HepG2 (cell line): ENCODE measurements around the gene UPB1. TPM values are rescaled to one million over a fixed set of nuclear protein-coding genes. Genes with fewer than 3 reads are reported as not detected.
A peak's percentile ranks its signal among the peaks of the same experiment; 100 is the strongest.

ENCODE experiments used
- ARNT2 ChIP-seq: sonication (generic); formaldehyde crosslinking; IDR thresholded peaks from 2 replicates; pipeline ENCODE4 v1.8.0; 2022; ENCODE audit warnings: mild to moderate bottlenecking, low read depth, missing genetic modification reagents, moderate library complexity
- ATAD3A ChIP-seq: sonication (generic); formaldehyde crosslinking; IDR thresholded peaks from 2 replicates; pipeline ENCODE4 v1.4.0; 2020; ENCODE audit warnings: missing genetic modification reagents
- BRF2 ChIP-seq: sonication (generic); formaldehyde crosslinking; IDR thresholded peaks from 2 replicates; pipeline ENCODE4 v1.8.1; 2022; ENCODE audit warnings: mild to moderate bottlenecking, missing genetic modification reagents
- CEBPG ChIP-seq: IDR thresholded peaks from 2 replicates; pipeline ENCODE4 v1.6.1; 2016
- CREB1 ChIP-seq, 2 experiments: fragments of 450-650 bp in 1 of 2; IDR thresholded peaks; 2 replicates each; pipeline ENCODE4 v1.6.1; 2016 to 2017; ENCODE audit warnings: control low read depth in 1 of 2, mild to moderate bottlenecking in 1 of 2, missing compliant biosample characterization in 1 of 2, missing genetic modification characterization in 1 of 2
- E2F2 ChIP-seq: sonication (generic); formaldehyde crosslinking; IDR thresholded peaks from 2 replicates; pipeline ENCODE4 v1.4.0; 2020; ENCODE audit warnings: missing genetic modification reagents, borderline replicate concordance
- HNRNPH1 ChIP-seq: fragments of 200-400 bp; formaldehyde crosslinking; optimal IDR thresholded peaks from 2 replicates; pipeline ENCODE3; 2017; ENCODE audit warnings: mild to moderate bottlenecking, low read depth, low read length
- JARID2 ChIP-seq: sonication (generic); formaldehyde crosslinking; IDR thresholded peaks from 2 replicates; pipeline ENCODE4 v1.8.1; 2023; ENCODE audit warnings: missing genetic modification reagents, inconsistent platforms; ENCODE audit not compliant: insufficient replicate concordance
- NCOA2 ChIP-seq: sonication (generic); formaldehyde crosslinking; IDR thresholded peaks from 2 replicates; pipeline ENCODE4 v1.8.0; 2022; ENCODE audit warnings: inconsistent platforms
- NFE2 ChIP-seq: sonication (generic); formaldehyde crosslinking; IDR thresholded peaks from 2 replicates; pipeline ENCODE4 v1.4.0; 2020; ENCODE audit warnings: missing genetic modification reagents
- RBM39 ChIP-seq: fragments of 200-400 bp; formaldehyde crosslinking; IDR thresholded peaks from one replicate; pipeline ENCODE4 v1.6.1; 2018; ENCODE audit warnings: antibody characterized with exemption, mild to moderate bottlenecking, low read depth, low read length; ENCODE audit not compliant: poor library complexity, severe bottlenecking
- TP53 ChIP-seq: sonication (generic); formaldehyde crosslinking; conservative IDR thresholded peaks from 2 replicates; pipeline ENCODE4 v1.4.0; 2020; ENCODE audit warnings: missing genetic modification reagents
- ZNF101 ChIP-seq: sonication (generic); formaldehyde crosslinking; IDR thresholded peaks from 2 replicates; pipeline ENCODE4 v1.4.0; 2020; ENCODE audit warnings: mild to moderate bottlenecking, low read depth, missing genetic modification reagents, borderline replicate concordance
- ZNF138 ChIP-seq: sonication (generic); formaldehyde crosslinking; IDR thresholded peaks from 2 replicates; pipeline ENCODE4 v1.5.0; 2020; ENCODE audit warnings: mild to moderate bottlenecking, low read depth, missing genetic modification reagents
- ZNF280B ChIP-seq: sonication (generic); formaldehyde crosslinking; IDR thresholded peaks from 2 replicates; pipeline ENCODE4 v1.5.0; 2020; ENCODE audit warnings: missing genetic modification reagents, mild to moderate bottlenecking, borderline replicate concordance
- ZNF556 ChIP-seq: sonication (generic); formaldehyde crosslinking; IDR thresholded peaks from 2 replicates; pipeline ENCODE4 v1.4.0; 2020; ENCODE audit warnings: mild to moderate bottlenecking, missing genetic modification reagents, borderline replicate concordance
- ZNF619 ChIP-seq: sonication (generic); formaldehyde crosslinking; IDR thresholded peaks from 2 replicates; pipeline ENCODE4 v1.4.0; 2020; ENCODE audit warnings: mild to moderate bottlenecking, missing genetic modification reagents
- ZNF781 ChIP-seq: sonication (generic); formaldehyde crosslinking; IDR thresholded peaks from 2 replicates; pipeline ENCODE4 v1.5.1; 2020; ENCODE audit warnings: borderline replicate concordance, mild to moderate bottlenecking, missing genetic modification reagents; ENCODE audit errors: not compliant biosample characterization
- ZNF790 ChIP-seq: sonication (generic); formaldehyde crosslinking; IDR thresholded peaks from 2 replicates; pipeline ENCODE4 v1.8.0; 2022; ENCODE audit warnings: missing genetic modification reagents, mild to moderate bottlenecking, borderline replicate concordance
- polyA plus RNA-seq, 8 experiments: library from polyadenylated mRNA; depleted of rRNA in 3 of 8; stranded (reverse) in 7 of 8; unstranded in 1 of 8; fragments of >200 nt; fragmentation: Illumina TruSeq in 4 of 8; extraction: Trizol in 4 of 8; gene quantifications; 2 replicates each; pipeline versions ENCODE4 v1.2.1 to v1.2.3, GENCODE V29; 2011 to 2016; ENCODE audit warnings: low read depth in 4 of 8, missing spikeins in 1 of 8, mixed read lengths in 1 of 8; ENCODE audit not compliant: insufficient read depth in 1 of 8
- total RNA-seq, 5 experiments: library from RNA; depleted of rRNA; stranded (reverse); fragments of >200 nt; fragmentation: Illumina TruSeq; extraction: Trizol; gene quantifications; 2 replicates each; pipeline ENCODE4 v1.2.3, GENCODE V29; 2016; ENCODE audit warnings: low read depth in 1 of 5
- TF ChIP-seq, protein P1 (sequence below): sonication (generic); formaldehyde crosslinking; IDR thresholded peaks from 2 replicates; pipeline ENCODE4 v1.4.0; 2020; ENCODE audit warnings: missing genetic modification reagents
- TF ChIP-seq, protein P2 (sequence below): sonication (generic); formaldehyde crosslinking; IDR thresholded peaks from 2 replicates; pipeline ENCODE4 v1.5.0; 2020; ENCODE audit warnings: missing genetic modification reagents

The UPB1 gene
- total and polyA plus RNA-seq, 2 of the 13 experiments (the other 11 are each of a cell fraction or from before 2014, with no cell fraction given), result 0.38 to 1.2 TPM

DNA sequence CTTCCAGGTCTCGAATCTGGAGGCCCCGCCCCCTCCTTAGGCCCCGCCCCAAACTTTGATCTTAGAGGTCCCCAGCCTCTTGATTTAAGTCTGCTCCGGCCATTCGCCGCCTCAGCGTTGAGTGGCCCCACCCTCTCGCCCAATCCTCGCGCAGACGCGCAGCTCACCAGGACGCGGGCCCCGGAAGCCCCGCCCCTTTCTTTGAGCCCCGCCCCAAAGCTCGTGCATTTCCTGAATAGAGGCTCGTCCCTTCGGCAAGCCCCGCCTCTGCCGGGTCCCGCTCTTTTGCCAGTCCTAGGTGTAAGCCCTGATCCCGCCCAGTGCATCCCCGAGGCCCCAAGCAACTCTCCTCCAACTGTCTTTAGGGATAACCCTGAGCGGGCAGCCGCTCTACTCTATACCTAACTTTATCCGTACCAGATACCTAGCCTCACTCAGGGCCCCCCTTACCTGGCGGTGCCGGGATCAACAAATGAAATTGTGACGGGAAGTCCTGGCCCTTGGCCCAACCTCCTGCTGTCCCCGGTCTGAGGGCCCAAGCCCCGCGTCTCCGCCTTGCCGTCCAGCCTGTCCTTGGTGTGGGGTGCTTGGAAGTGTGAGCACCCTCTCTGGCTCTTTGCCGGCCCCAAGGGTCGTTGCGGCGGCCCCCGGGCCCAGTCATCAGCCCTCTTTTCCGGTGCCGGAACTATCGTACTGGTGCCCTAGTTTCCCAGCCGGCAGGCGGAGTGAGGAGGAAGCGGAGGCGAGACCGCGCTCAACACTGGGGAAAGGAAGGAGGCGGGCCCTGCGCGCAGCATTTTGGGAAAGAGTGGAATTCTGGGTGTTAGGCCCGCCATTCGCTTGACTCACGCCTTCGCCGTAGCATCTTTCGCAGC lies 60.3 kb downstream of the UPB1 start, which contains the start of gene SNRPD3 (continued):
- TF ChIP-seq, protein P1, sequence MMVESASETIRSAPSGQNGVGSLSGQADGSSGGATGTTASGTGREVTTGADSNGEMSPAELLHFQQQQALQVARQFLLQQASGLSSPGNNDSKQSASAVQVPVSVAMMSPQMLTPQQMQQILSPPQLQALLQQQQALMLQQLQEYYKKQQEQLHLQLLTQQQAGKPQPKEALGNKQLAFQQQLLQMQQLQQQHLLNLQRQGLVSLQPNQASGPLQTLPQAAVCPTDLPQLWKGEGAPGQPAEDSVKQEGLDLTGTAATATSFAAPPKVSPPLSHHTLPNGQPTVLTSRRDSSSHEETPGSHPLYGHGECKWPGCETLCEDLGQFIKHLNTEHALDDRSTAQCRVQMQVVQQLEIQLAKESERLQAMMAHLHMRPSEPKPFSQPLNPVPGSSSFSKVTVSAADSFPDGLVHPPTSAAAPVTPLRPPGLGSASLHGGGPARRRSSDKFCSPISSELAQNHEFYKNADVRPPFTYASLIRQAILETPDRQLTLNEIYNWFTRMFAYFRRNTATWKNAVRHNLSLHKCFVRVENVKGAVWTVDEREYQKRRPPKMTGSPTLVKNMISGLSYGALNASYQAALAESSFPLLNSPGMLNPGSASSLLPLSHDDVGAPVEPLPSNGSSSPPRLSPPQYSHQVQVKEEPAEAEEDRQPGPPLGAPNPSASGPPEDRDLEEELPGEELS, result peak; percentile 41; the same call in 1 of the 2 replicates
- TF ChIP-seq HNRNPH1 (no peak), ZNF619 (CRISPR knock-in tag) (0 out of 2 replicates have a peak, but pooled peaks have one; percentile 83), ZNF790 (CRISPR knock-in tag) (peak; percentile 95), ZNF556 (CRISPR knock-in tag) (peak; percentile 95), JARID2 (CRISPR knock-in tag) (no peak), NCOA2 (CRISPR knock-in tag) (peak; percentile 41; the same call in 1 of the 2 replicates), TP53 (CRISPR knock-in tag) (no peak; the same call in 1 of the 2 replicates), CREB1 (IDR thresholded peaks at IDR 0.05) (peak; percentile 15; the same call in 1 of the 2 replicates), CREB1 (CRISPR knock-in tag; IDR thresholded peaks at IDR 0.05) (peak; percentile 71), ZNF138 (CRISPR knock-in tag) (peak; percentile 59; the same call in 1 of the 2 replicates), BRF2 (CRISPR knock-in tag) (peak; percentile 92; the same call in 1 of the 2 replicates), CEBPG (peak; percentile 37; the same call in 1 of the 2 replicates), NFE2 (no peak), ARNT2 (CRISPR knock-in tag) (peak; percentile 83), RBM39 (no peak), ATAD3A (CRISPR knock-in tag) (no peak), ZNF280B (CRISPR knock-in tag) (peak; percentile 90), ZNF101 (CRISPR knock-in tag) (no peak), E2F2 (no peak), ZNF781 (CRISPR knock-in tag) (peak; percentile 71)
- TF ChIP-seq, protein P2, sequence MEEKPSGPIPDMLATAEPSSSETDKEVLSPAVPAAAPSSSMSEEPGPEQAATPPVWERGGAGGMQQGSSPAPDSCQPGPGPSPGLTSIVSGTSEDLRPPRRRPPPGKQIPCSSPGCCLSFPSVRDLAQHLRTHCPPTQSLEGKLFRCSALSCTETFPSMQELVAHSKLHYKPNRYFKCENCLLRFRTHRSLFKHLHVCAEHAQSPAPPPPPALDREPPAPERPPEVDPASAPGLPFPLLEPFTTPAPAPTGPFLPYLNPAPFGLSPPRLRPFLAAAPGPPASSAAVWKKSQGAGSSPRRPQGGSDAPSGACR (CRISPR knock-in tag), result 0 out of 2 replicates have a peak, but pooled peaks have one; percentile 65
